ENCODE measurements around the gene SLC6A2. TPM values are rescaled to one million over a fixed set of nuclear protein-coding genes. Genes with fewer than 3 reads are reported as not detected.
"Not testable (repeated sequence)": the region's sequence is repeated elsewhere in the genome, so short reads cannot be mapped to it uniquely, and the experiment has no call there.

SLC6A2 gene
- total RNA-seq (2014; rRNA removed; shearing (Covaris generic); ENCODE audit: low replicate concordance): not detected in 2 replicates

GRCh38 chr16:55655897-55656681 lies at the start of gene SLC6A2:
TSS of gene SLC6A2 (plus strand) at chr16:55655988. CDS start at chr16:55656695, 707 bp downstream.
- in situ Hi-C loops (cut with HindIII; ENCODE audit: low pct_unique_long_range_greater_than_20kb, low sequenced_read_pairs): no loop called here
- no peak for DNase-seq (ENCODE audit: low read depth)

GRCh38 chr16:55613613-55614335 lies 42.0 kb upstream of the SLC6A2 start:
- no peak for DNase-seq (ENCODE audit: low read depth)
- in situ Hi-C loops (cut with HindIII; ENCODE audit: low pct_unique_long_range_greater_than_20kb, low sequenced_read_pairs): no loop called here

GRCh38 chr16:55615071-55615470 lies 40.7 kb upstream of the SLC6A2 start:
- in situ Hi-C loops (cut with HindIII; ENCODE audit: low pct_unique_long_range_greater_than_20kb, low sequenced_read_pairs): no loop called here
- DNase-seq (ENCODE audit: low read depth): no peak

- in situ Hi-C loops (cut with HindIII; ENCODE audit: low pct_unique_long_range_greater_than_20kb, low sequenced_read_pairs); DNase-seq (ENCODE audit: low read depth): not testable (repeated sequence)
Observed at GRCh38 chr16:55615670-55616069, 40.1 kb upstream of the SLC6A2 start.

- in situ Hi-C loops (cut with HindIII; ENCODE audit: low pct_unique_long_range_greater_than_20kb, low sequenced_read_pairs): no loop called here
- DNase-seq (ENCODE audit: low read depth): no peak
Observed at GRCh38 chr16:55621771-55622170, 34.0 kb upstream of the SLC6A2 start.

GRCh38 chr16:55622272-55622671 lies 33.5 kb upstream of the SLC6A2 start:
- in situ Hi-C loops (cut with HindIII; ENCODE audit: low pct_unique_long_range_greater_than_20kb, low sequenced_read_pairs): no loop called here
- no peak for DNase-seq (ENCODE audit: low read depth)

- DNase-seq (ENCODE audit: low read depth): peak; percentile 31
- in situ Hi-C loops (cut with HindIII; ENCODE audit: low pct_unique_long_range_greater_than_20kb, low sequenced_read_pairs): no loop called here
Observed at GRCh38 chr16:55622930-55623561, 32.7 kb upstream of the SLC6A2 start.

GRCh38 chr16:55623640-55624039 lies 32.1 kb upstream of the SLC6A2 start:
- in situ Hi-C loops (cut with HindIII; ENCODE audit: low pct_unique_long_range_greater_than_20kb, low sequenced_read_pairs): no loop called here
- no peak for DNase-seq (ENCODE audit: low read depth)

GRCh38 chr16:55624696-55625095 lies 31.1 kb upstream of the SLC6A2 start:
- DNase-seq (ENCODE audit: low read depth): no peak
- in situ Hi-C loops (cut with HindIII; ENCODE audit: low pct_unique_long_range_greater_than_20kb, low sequenced_read_pairs): no loop called here

GRCh38 chr16:55625843-55626242 lies 29.9 kb upstream of the SLC6A2 start:
- in situ Hi-C loops (cut with HindIII; ENCODE audit: low pct_unique_long_range_greater_than_20kb, low sequenced_read_pairs): no loop called here
- no peak for DNase-seq (ENCODE audit: low read depth)

GRCh38 chr16:55628306-55628968 lies 27.4 kb upstream of the SLC6A2 start:
- DNase-seq (ENCODE audit: low read depth): no peak
- in situ Hi-C loops (cut with HindIII; ENCODE audit: low pct_unique_long_range_greater_than_20kb, low sequenced_read_pairs): no loop called here

- no peak for DNase-seq (ENCODE audit: low read depth)
- in situ Hi-C loops (cut with HindIII; ENCODE audit: low pct_unique_long_range_greater_than_20kb, low sequenced_read_pairs): no loop called here
Observed at GRCh38 chr16:55630774-55631173, 25.0 kb upstream of the SLC6A2 start.

GRCh38 chr16:55632259-55632658 lies 23.5 kb upstream of the SLC6A2 start:
- DNase-seq (ENCODE audit: low read depth): no peak
- in situ Hi-C loops (cut with HindIII; ENCODE audit: low pct_unique_long_range_greater_than_20kb, low sequenced_read_pairs): no loop called here

GRCh38 chr16:55634193-55634592 lies 21.6 kb upstream of the SLC6A2 start:
- in situ Hi-C loops (cut with HindIII; ENCODE audit: low pct_unique_long_range_greater_than_20kb, low sequenced_read_pairs): no loop called here
- no peak for DNase-seq (ENCODE audit: low read depth)

- no peak for DNase-seq (ENCODE audit: low read depth)
- in situ Hi-C loops (cut with HindIII; ENCODE audit: low pct_unique_long_range_greater_than_20kb, low sequenced_read_pairs): no loop called here
Observed at GRCh38 chr16:55638256-55638655, 17.5 kb upstream of the SLC6A2 start.

GRCh38 chr16:55640701-55641327 lies 15.0 kb upstream of the SLC6A2 start:
- DNase-seq (ENCODE audit: low read depth): no peak
- in situ Hi-C loops (cut with HindIII; ENCODE audit: low pct_unique_long_range_greater_than_20kb, low sequenced_read_pairs): no loop called here

- in situ Hi-C loops (cut with HindIII; ENCODE audit: low pct_unique_long_range_greater_than_20kb, low sequenced_read_pairs): no loop called here
- no peak for DNase-seq (ENCODE audit: low read depth)
Observed at GRCh38 chr16:55641430-55642056, 14.2 kb upstream of the SLC6A2 start.

GRCh38 chr16:55642611-55643010 lies 13.2 kb upstream of the SLC6A2 start:
- DNase-seq (ENCODE audit: low read depth): no peak
- in situ Hi-C loops (cut with HindIII; ENCODE audit: low pct_unique_long_range_greater_than_20kb, low sequenced_read_pairs): no loop called here

Data from Caki2 (cell line).